ENCODE results near the gene OR6K6.

GRCh38 chr1:158799689-158800088, 45.2 kb downstream of the OR6K6 start:
- TF ChIP-seq CTCF (conservative IDR thresholded peaks at IDR 0.05; ENCODE audit: low read depth, low read length) (no peak), EZH2 (IDR thresholded peaks at IDR 0.05; ENCODE audit: borderline replicate concordance, low read depth, low read length, poor library complexity, severe bottlenecking) (no peak)
